SU-DHL-6 (cell line): ENCODE measurements around the gene SOBP.

Source experiments
- CTCF ChIP-seq: fragments of 200-600 bp; sonication (generic); IDR thresholded peaks from one replicate; pipeline ENCODE4 v1.5.1; 2017; ENCODE audit warnings: antibody characterized with exemption, mild to moderate bottlenecking, low read length, moderate library complexity; ENCODE audit not compliant: insufficient read depth, poor library complexity, severe bottlenecking
- EZH2phosphoT487 ChIP-seq: fragments of 200-600 bp; sonication (generic), shearing (Covaris generic); conservative IDR thresholded peaks from 2 replicates; pipeline ENCODE4 v1.6.1; 2018; ENCODE audit warnings: mild to moderate bottlenecking, antibody characterized with exemption, low read length, moderate library complexity, mixed read lengths

- TF ChIP-seq CTCF, result no peak
- no peak for TF ChIP-seq EZH2phosphoT487
These were observed 169.3 kb downstream of the SOBP start for GRCh38 chr6:107658920-107659865.
